B cell (primary cell): Measurements from ENCODE around the gene PI4K2B.

ENCODE experiments used
- CTCF ChIP-seq: fragments of 200-600 bp; IDR thresholded peaks from one replicate; pipeline ENCODE4 v1.8.0; 2022; ENCODE audit warnings: antibody characterized with exemption, mild to moderate bottlenecking
- EZH2 ChIP-seq: IDR thresholded peaks from 2 replicates; pipeline ENCODE4 v1.6.1; 2012; ENCODE audit warnings: borderline replicate concordance, low read depth, mild to moderate bottlenecking, moderate library complexity, low read length; ENCODE audit not compliant: insufficient read depth, poor library complexity, severe bottlenecking

GRCh38 chr4:25284466-25284865, 50.6 kb downstream of the PI4K2B start:
- no peak for TF ChIP-seq CTCF
- TF ChIP-seq EZH2: no peak
